Measurements from ENCODE around the gene MYL3.

GRCh38 chr3:46880884-46881595 lies 17.8 kb upstream of the MYL3 start:
- TF ChIP-seq, protein P1, sequence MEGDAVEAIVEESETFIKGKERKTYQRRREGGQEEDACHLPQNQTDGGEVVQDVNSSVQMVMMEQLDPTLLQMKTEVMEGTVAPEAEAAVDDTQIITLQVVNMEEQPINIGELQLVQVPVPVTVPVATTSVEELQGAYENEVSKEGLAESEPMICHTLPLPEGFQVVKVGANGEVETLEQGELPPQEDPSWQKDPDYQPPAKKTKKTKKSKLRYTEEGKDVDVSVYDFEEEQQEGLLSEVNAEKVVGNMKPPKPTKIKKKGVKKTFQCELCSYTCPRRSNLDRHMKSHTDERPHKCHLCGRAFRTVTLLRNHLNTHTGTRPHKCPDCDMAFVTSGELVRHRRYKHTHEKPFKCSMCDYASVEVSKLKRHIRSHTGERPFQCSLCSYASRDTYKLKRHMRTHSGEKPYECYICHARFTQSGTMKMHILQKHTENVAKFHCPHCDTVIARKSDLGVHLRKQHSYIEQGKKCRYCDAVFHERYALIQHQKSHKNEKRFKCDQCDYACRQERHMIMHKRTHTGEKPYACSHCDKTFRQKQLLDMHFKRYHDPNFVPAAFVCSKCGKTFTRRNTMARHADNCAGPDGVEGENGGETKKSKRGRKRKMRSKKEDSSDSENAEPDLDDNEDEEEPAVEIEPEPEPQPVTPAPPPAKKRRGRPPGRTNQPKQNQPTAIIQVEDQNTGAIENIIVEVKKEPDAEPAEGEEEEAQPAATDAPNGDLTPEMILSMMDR (conservative IDR thresholded peaks at IDR 0.05): no peak
- no peak for TF ChIP-seq ZFX (IDR thresholded peaks at IDR 0.05)
